GM18508 (cell line): ENCODE results near the gene DEFB114.
A peak's percentile ranks its signal among the peaks of the same experiment; 100 is the strongest.
"Not testable (repeated sequence)": the region's sequence is repeated elsewhere in the genome, so short reads cannot be mapped to it uniquely, and the experiment has no call there.

Experiments
- ATAC-seq: cut with Tn5 transposase; IDR thresholded peaks from one replicate; pipeline ENCODE4 v1.9.1; 2021; ENCODE audit warnings: moderate number of reproducible peaks; ENCODE audit not compliant: insufficient read depth, unreplicated experiment

Gene DEFB114

GRCh38 chr6:49964064-49964463, at the start of gene DEFB114:
Gene DEFB114, minus strand, starts transcription at chr6:49964164. Its CDS starts 59 bp downstream, at chr6:49964105.
- no peak for ATAC-seq

GRCh38 chr6:50007819-50008218, 43.9 kb upstream of the DEFB114 start:
- ATAC-seq, result no peak

DNA sequence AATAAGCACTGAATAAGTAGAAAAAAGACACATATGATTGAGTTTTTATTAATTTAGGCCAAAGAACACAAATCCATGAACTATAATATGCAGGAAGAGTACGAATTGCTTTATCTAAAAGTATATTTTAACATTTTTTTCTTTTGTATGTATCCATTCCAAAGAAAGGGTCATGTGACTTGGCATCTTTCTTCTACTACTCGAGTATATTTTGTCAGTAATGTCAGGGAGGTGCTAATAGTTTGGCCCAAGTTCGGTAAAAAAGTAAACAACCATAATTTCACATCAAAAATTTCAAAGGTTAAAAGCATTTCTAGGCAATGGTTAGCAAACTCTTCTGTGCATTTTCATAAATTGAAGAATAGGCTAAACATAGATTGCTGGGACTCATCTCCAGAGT, 39.2 kb upstream of the DEFB114 start:
- no peak for ATAC-seq

- ATAC-seq, result no peak
These were observed 31.3 kb upstream of the DEFB114 start for GRCh38 chr6:49995278-49995677.

DNA sequence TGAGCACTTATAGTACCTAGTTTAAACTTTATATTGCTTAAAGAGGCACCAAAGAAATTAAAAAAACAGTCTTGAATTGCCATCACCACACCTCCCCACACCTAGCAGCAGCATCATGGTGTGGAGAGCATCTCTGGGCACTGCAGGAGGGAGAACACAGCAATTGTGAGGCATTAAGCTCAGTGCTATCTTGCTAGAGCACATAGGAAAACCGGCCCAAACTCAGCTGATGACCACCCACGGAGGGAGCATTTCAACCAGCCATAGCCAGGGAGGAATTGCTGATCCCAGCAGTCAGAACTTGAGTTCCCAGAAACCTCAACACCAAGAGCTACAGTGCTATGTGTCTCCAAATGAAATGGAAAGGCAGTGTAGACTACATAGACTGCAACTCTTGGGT, 24.9 kb upstream of the DEFB114 start:
- ATAC-seq, result no peak

DNA sequence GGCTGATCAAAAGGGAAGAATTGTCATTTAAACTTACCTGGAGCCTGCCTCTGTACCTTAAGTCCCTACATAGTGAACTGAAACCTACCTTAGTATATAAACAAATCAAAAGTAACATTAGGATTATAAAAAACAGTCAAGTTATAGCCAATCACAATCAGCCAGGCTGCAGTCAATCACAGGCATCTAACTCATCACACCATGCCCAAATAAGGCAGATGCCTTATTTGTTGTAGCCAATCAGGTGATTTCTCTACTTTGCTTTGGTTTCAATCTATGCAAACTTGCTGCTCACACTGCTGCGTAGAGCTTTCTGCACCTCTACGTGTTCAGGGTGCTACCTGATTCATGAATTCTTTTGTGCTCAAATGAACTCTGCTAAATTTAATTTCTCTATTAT, 23.8 kb upstream of the DEFB114 start:
- ATAC-seq, result no peak

GRCh38 chr6:49986551-49986950, 22.6 kb upstream of the DEFB114 start:
- ATAC-seq, result no peak

DNA sequence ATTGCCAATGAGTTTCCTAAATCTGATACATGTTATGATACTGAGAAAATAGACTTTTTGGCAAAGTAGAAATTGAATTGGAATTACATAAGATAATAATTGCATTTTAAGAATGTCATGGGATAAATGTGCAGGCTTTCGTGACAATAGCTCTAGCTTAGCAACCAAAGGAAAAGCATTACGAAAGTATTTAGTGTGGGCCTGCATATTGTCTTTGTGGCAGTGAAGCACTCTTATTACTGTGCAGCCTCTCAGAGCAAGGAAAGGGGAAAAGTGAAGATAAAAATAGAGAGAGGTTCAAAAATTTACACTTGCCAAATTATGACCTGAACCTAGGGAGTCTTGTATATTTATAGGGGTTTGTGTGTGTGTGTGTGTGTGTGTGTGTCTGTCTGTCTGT, 18.1 kb upstream of the DEFB114 start:
- ATAC-seq, result no peak

DNA sequence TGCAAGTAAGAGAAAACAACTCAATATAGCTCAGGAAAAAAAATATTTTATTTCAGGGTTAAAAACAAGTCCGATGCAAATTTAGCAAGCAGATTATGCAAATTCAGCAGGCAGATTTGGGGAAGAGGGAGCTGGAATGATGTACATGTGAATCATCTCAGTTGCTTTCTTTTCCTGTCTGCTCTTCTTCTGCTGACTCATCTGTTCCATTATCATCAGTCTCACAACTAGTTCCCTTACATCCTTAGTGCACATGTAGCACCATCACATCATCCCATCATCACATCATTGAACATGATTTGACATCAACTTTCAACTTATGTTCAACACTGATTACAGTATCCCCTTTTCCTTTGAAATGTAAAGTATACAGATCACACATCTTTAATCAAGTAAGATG, 16.9 kb upstream of the DEFB114 start:
- ATAC-seq, result peak; percentile 46

- no peak for ATAC-seq
These were observed 15.6 kb upstream of the DEFB114 start for GRCh38 chr6:49979584-49979983.

DNA sequence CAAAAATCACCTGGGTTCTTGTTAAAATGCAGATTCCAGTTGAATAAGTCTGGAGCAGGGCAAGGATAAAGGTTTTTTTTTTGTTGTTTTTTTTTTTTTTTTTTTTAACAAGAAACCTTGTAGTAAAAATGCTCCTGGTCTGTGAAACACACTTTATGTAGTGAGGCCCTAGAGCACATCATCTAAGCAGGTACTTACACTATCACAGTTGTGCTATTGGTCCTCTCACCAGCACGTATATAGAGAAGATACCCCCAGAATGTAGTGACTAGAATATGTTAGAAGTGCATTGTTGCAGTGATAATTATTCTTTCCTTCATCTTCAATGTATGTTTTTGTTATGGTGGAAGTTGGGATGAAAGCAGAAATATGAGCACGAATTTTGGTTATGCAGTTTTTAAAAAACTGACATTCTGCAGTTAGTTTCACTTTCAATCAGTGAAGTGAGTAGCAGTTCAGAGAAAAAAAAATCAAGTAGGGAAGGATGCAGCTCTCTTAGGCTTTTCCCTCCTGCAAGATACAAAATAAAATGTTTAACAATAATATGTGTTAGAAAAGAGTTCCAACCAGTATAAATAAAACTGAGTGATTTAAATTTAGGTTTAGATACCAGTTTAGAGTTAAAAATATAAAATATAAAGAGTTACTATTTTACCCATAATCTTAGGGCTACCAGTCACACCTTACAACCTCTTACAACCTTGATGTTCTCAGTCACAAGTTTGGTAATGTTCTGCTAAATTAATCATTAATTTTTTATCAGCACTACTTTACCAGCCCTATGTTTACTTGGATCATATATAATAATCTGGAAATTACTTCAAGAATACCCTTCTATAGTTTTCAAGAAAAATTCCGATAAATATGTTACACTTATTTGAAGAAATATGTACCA, 14.6 kb upstream of the DEFB114 start:
- peak; percentile 41 for ATAC-seq

GRCh38 chr6:49969605-49970004, 5.6 kb upstream of the DEFB114 start, which contains the start of gene DEFB113:
Gene DEFB113, minus strand, starts transcription at chr6:49969625. Its CDS starts 0 bp downstream, at chr6:49969625.
- ATAC-seq, result no peak

GRCh38 chr6:49966823-49967222, 2.9 kb upstream of the DEFB114 start:
- ATAC-seq, result no peak

GRCh38 chr6:49966334-49966733, 2.4 kb upstream of the DEFB114 start:
- no peak for ATAC-seq

GRCh38 chr6:49958180-49958579, 5.8 kb downstream of the DEFB114 start:
- no peak for ATAC-seq

DNA sequence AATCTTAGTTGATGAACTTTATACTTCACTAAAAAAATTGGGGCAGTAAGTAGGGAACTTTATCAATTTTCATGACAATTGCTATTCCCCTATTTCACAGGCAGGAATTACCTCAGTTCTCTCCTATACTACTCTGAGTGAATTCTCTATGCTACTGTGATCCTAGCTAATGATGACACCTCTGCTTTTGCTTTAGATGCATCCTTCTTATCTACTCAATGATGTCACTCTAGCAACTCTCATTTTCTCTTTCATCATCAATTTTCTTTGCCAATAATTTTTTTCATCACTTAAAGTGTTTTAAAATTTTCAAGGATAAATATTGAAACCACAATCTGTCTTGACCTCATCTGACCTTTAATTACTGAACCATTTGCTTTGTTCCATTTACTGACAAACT, 8.1 kb downstream of the DEFB114 start:
- ATAC-seq, result no peak

GRCh38 chr6:49951926-49952325, 12.0 kb downstream of the DEFB114 start:
- ATAC-seq, result no peak

GRCh38 chr6:49950415-49950751, 13.6 kb downstream of the DEFB114 start:
- no peak for ATAC-seq

DNA sequence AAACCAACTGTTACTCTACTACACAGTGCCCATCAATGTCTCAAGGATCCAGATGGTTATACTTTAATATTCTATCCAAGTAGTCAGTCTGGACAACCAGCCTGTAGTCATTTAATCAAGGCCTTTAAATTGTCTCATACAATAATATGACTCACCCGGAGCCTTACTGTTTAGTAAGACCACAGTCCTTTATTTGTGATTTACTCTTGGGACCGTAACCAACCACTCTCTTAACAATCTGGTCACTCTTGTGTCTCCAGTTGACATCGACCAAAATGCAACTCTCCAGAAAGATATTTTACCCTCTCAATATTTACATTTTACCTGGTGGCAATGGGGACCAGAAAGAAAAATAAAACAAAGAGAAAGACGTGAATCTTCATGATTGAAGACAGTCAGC, 14.9 kb downstream of the DEFB114 start:
- ATAC-seq, result no peak

GRCh38 chr6:49946835-49947234, 17.1 kb downstream of the DEFB114 start:
- ATAC-seq, result no peak

DNA sequence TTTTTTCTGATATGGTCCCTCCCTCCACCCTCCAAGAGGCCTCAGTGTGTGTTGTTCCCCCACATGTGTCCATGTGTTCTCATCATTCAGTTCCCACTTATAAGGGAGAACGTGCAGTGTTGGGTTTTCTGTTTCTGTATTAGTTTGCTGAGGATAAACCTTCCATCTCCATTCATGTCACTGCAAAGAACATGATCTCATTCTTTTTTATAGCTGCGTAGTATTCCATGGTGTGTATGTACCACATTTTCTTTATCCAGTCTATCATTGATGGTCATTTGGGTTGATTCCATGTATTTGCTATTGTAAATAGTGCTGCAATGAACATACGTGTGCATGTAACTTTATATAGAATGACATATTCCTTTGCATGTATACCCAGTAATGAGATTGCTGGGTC, 19.9 kb downstream of the DEFB114 start:
- not testable (repeated sequence) for ATAC-seq

- ATAC-seq, result no peak
These were observed 23.9 kb downstream of the DEFB114 start for GRCh38 chr6:49939993-49940498.
